CD14-positive monocyte (primary cell): Measurements from ENCODE around the gene PPFIBP1. TPM values are rescaled to one million over a fixed set of nuclear protein-coding genes. Genes with fewer than 3 reads are reported as not detected.

Source experiments
- DNase-seq, 3 donors: peaks; one replicate each; pipeline ENCODE4 v3.0.0-alpha.2; 2011 to 2022
- H2AFZ ChIP-seq: 2 replicates; pipeline ENCODE4 v1.6.0; 2012; ENCODE audit warnings: mild to moderate bottlenecking, low read depth, low read length, inconsistent platforms; ENCODE audit not compliant: insufficient read depth, poor library complexity, severe bottlenecking
- H3K27ac ChIP-seq, 2 donors: 1 replicate in 1 of 2; 2 replicates in 1 of 2; pipeline ENCODE4 v1.5.1; 2012 to 2013; ENCODE audit warnings: low read length in 2 of 2, control low read depth in 1 of 2, inconsistent platforms in 1 of 2, low read depth in 1 of 2, mild to moderate bottlenecking in 1 of 2
- H3K27me3 ChIP-seq, 2 donors: one replicate each; pipeline versions ENCODE4 v1.6.0 to v1.6.1; 2011 to 2013; ENCODE audit warnings: low read length in 2 of 2; ENCODE audit not compliant: control insufficient read depth in 2 of 2, insufficient read depth in 2 of 2
- H3K36me3 ChIP-seq, 2 donors: replicated peaks in 1 of 2; 1 replicate in 1 of 2; 2 replicates in 1 of 2; pipeline versions ENCODE4 v1.5.1 to v1.6.1; 2012 to 2013; ENCODE audit warnings: low read length in 2 of 2, control low read depth in 1 of 2, inconsistent platforms in 1 of 2, mild to moderate bottlenecking in 1 of 2; ENCODE audit not compliant: insufficient read depth in 2 of 2, control insufficient read depth in 1 of 2
- H3K4me1 ChIP-seq, 2 donors: 1 replicate in 1 of 2; 2 replicates in 1 of 2; pipeline versions ENCODE4 v1.5.1 to v1.6.1; 2012 to 2013; ENCODE audit warnings: low read length in 2 of 2, control low read depth in 1 of 2, inconsistent platforms in 1 of 2, mild to moderate bottlenecking in 1 of 2, moderate library complexity in 1 of 2; ENCODE audit not compliant: insufficient read depth in 2 of 2, control insufficient read depth in 1 of 2
- H3K4me2 ChIP-seq: replicated peaks from 2 replicates; pipeline ENCODE3; 2012; ENCODE audit warnings: low read length, moderate library complexity, mild to moderate bottlenecking; ENCODE audit not compliant: poor library complexity, severe bottlenecking; ENCODE audit errors: extremely low read depth
- H3K4me3 ChIP-seq, 3 experiments: fragments of 200-600 bp in 1 of 3; sonication (generic) in 1 of 3; replicated peaks in 1 of 3; 1 replicate in 2 of 3; 2 replicates in 1 of 3; pipeline ENCODE4 v1.5.1; 2011 to 2013; ENCODE audit warnings: low read length in 3 of 3, mild to moderate bottlenecking in 3 of 3, control low read depth in 2 of 3, low read depth in 2 of 3, inconsistent platforms in 1 of 3, moderate library complexity in 1 of 3
- H3K79me2 ChIP-seq: 2 replicates; pipeline ENCODE4 v1.6.0; 2012; ENCODE audit warnings: mild to moderate bottlenecking, control low read depth, inconsistent platforms, low read length, moderate library complexity; ENCODE audit not compliant: insufficient read depth
- H3K9ac ChIP-seq: 2 replicates; pipeline ENCODE4 v1.6.0; 2017; ENCODE audit warnings: low read length, mild to moderate bottlenecking; ENCODE audit not compliant: insufficient read depth, poor library complexity, severe bottlenecking
- H3K9me3 ChIP-seq, 2 donors: replicated peaks in 1 of 2; 1 replicate in 1 of 2; 2 replicates in 1 of 2; pipeline versions ENCODE4 v1.5.1 to v1.6.1; 2012 to 2013; ENCODE audit warnings: low read length in 2 of 2, control low read depth in 1 of 2; ENCODE audit not compliant: control insufficient read depth in 1 of 2, insufficient read depth in 1 of 2
- H4K20me1 ChIP-seq: 2 replicates; pipeline ENCODE4 v1.6.0; 2012; ENCODE audit warnings: mild to moderate bottlenecking, low read length, control low read depth, moderate library complexity; ENCODE audit not compliant: insufficient read depth
- H3K27ac Mint-ChIP-seq, 7 donors: one replicate each; pipeline ENCODE4 v1.8.0; 2020; ENCODE audit warnings: mild to moderate bottlenecking in 7 of 7, mixed read lengths in 7 of 7, moderate library complexity in 6 of 7, inconsistent platforms in 2 of 7
- H3K27me3 Mint-ChIP-seq, 3 donors: one replicate each; pipeline ENCODE4 v1.8.0; 2021 to 2022; ENCODE audit warnings: low read depth in 3 of 3, mild to moderate bottlenecking in 3 of 3, mixed read lengths in 3 of 3, moderate library complexity in 3 of 3, inconsistent platforms in 1 of 3
- H3K36me3 Mint-ChIP-seq, 2 donors: one replicate each; pipeline ENCODE4 v1.8.0; 2020; ENCODE audit warnings: mixed read lengths in 2 of 2, inconsistent platforms in 1 of 2, mild to moderate bottlenecking in 1 of 2
- H3K4me1 Mint-ChIP-seq: one replicate; pipeline ENCODE4 v1.8.0; 2020; ENCODE audit warnings: mild to moderate bottlenecking, mixed read lengths
- H3K4me3 Mint-ChIP-seq, 2 donors: one replicate each; pipeline ENCODE4 v1.8.0; 2020; ENCODE audit warnings: mild to moderate bottlenecking in 2 of 2, mixed read lengths in 2 of 2, moderate library complexity in 1 of 2
- H3K9me3 Mint-ChIP-seq, 7 donors: one replicate each; pipeline ENCODE4 v1.8.0; 2020 to 2022; ENCODE audit warnings: mixed read lengths in 7 of 7, mild to moderate bottlenecking in 6 of 7, moderate library complexity in 6 of 7, inconsistent platforms in 2 of 7
- CTCF ChIP-seq: fragments of 200-600 bp; IDR thresholded peaks from one replicate; pipeline ENCODE4 v1.8.0; 2022; ENCODE audit warnings: antibody characterized with exemption, mild to moderate bottlenecking
- WGBS: methylation state at CpG from one replicate; pipeline ENCODE4 v1.1.5; 2013; ENCODE audit warnings: missing lambda C conversion rate; ENCODE audit not compliant: insufficient coverage; 5-methylcytosine and 5-hydroxymethylcytosine counted together
- intact Hi-C, 2 donors: fragments of 100-400 bp; cut with micrococcal nuclease; formaldehyde crosslinking; loops; one replicate each; pipeline versions ENCODE4 v1.15.0 to v1.15.1; 2023
- polyA plus RNA-seq, 3 donors: library from polyadenylated mRNA; depleted of rRNA in 1 of 3; unstranded in 2 of 3; stranded (reverse) in 1 of 3; fragments of 300-500 nt in 2 of 3; fragments of >200 nt in 1 of 3; fragmentation: Illumina TruSeq in 2 of 3; gene quantifications; 1 replicate in 2 of 3; 2 replicates in 1 of 3; pipeline ENCODE4 v1.2.3, GENCODE V29; 2012 to 2021

The PPFIBP1 gene
- polyA plus RNA-seq, 3 donors: 0.25 to 0.79 (median 0.53) TPM

- Mint-ChIP-seq H3K4me1 (no peaks in the 10 kb centered on the region), H3K27ac (no peak overlapping the region), H3K27me3 (no peaks in the 10 kb centered on the region), H3K9me3 (peaks cover 0 to 2% (median 0%) of the 10 kb centered on the region in 7 donors), H3K36me3 (peaks cover 0 to 3% of the 10 kb centered on the region in 2 donors), H3K4me3 (no peak overlapping the region)
- no peak for TF ChIP-seq CTCF
- no peak for DNase-seq
- H3K36me3 ChIP-seq: no peaks in the 10 kb centered on the region
- H4K20me1 ChIP-seq: no peaks in the 10 kb centered on the region
- no peaks in the 10 kb centered on the region for H3K4me1 ChIP-seq
- no CpG with 5 or more reads among the region's 2 CpGs for WGBS
- no peak overlapping the region for H3K4me2 ChIP-seq
- no peak overlapping the region for H2AFZ ChIP-seq
- H3K27me3 ChIP-seq: no peaks in the 10 kb centered on the region
- no peak overlapping the region for H3K4me3 ChIP-seq
- H3K9me3 ChIP-seq: no peaks in the 10 kb centered on the region
- H3K79me2 ChIP-seq: no peaks in the 10 kb centered on the region
- intact Hi-C loops: no loop called here
- no peak overlapping the region for H3K27ac ChIP-seq
- no peak overlapping the region for H3K9ac ChIP-seq
Observed at GRCh38 chr12:27685274-27685673, 161.3 kb downstream of the PPFIBP1 start.

GRCh38 chr12:27686147-27686546 lies 162.1 kb downstream of the PPFIBP1 start:
- H3K9me3 ChIP-seq: no peaks in the 10 kb centered on the region
- H3K27me3 Mint-ChIP-seq: no peaks in the 10 kb centered on the region
- intact Hi-C loops: no loop called here
- DNase-seq: no peak
- TF ChIP-seq CTCF: no peak
- H3K27ac Mint-ChIP-seq: no peak overlapping the region
- H3K4me3 Mint-ChIP-seq: no peak overlapping the region
- H3K4me3 ChIP-seq: no peak overlapping the region
- no peaks in the 10 kb centered on the region for H4K20me1 ChIP-seq
- H3K79me2 ChIP-seq: no peaks in the 10 kb centered on the region
- H3K4me1 Mint-ChIP-seq: no peaks in the 10 kb centered on the region
- H3K4me1 ChIP-seq: no peaks in the 10 kb centered on the region
- H2AFZ ChIP-seq: no peak overlapping the region
- no peaks in the 10 kb centered on the region for H3K27me3 ChIP-seq
- no peak overlapping the region for H3K4me2 ChIP-seq
- H3K9ac ChIP-seq: no peak overlapping the region
- H3K36me3 Mint-ChIP-seq: peaks cover 0 to 3% of the 10 kb centered on the region in 2 donors
- no peaks in the 10 kb centered on the region for H3K36me3 ChIP-seq
- H3K27ac ChIP-seq: no peak overlapping the region
- H3K9me3 Mint-ChIP-seq: peaks cover 0 to 2% (median 0%) of the 10 kb centered on the region in 7 donors
